Body of pancreas (tissue), 4 donors: ENCODE data around the gene ASTN1.

Experiments
- CTCF ChIP-seq, 7 experiments: fragments of 450-650 bp in 4 of 7; fragments of 200-600 bp in 3 of 7; sonication (generic) in 3 of 7; IDR thresholded peaks; one replicate each; pipeline ENCODE4 v1.5.1; 2016 to 2019; ENCODE audit warnings: antibody characterized with exemption in 7 of 7
- POLR2A ChIP-seq, 3 donors: fragments of 450-650 bp; IDR thresholded peaks; one replicate each; pipeline ENCODE4 v1.6.1; 2016; ENCODE audit warnings: antibody characterized with exemption in 3 of 3, mild to moderate bottlenecking in 2 of 3

GRCh38 chr1:177077006-177077405 lies 87.5 kb downstream of the ASTN1 start:
- TF ChIP-seq CTCF (IDR thresholded peaks at IDR 0.05), result no peak
- TF ChIP-seq POLR2A (IDR thresholded peaks at IDR 0.05), result no peak
